HG02970 (cell line): Measurements from ENCODE around the gene MAP3K14.
"Not testable (repeated sequence)": the region's sequence is repeated elsewhere in the genome, so short reads cannot be mapped to it uniquely, and the experiment has no call there.

ENCODE experiments used
- ATAC-seq: cut with Tn5 transposase; IDR thresholded peaks from one replicate; pipeline ENCODE4 v1.9.1; 2021; ENCODE audit warnings: mild to moderate bottlenecking, moderate library complexity, moderate number of reproducible peaks; ENCODE audit not compliant: unreplicated experiment, low FRiP score

The MAP3K14 gene

DNA sequence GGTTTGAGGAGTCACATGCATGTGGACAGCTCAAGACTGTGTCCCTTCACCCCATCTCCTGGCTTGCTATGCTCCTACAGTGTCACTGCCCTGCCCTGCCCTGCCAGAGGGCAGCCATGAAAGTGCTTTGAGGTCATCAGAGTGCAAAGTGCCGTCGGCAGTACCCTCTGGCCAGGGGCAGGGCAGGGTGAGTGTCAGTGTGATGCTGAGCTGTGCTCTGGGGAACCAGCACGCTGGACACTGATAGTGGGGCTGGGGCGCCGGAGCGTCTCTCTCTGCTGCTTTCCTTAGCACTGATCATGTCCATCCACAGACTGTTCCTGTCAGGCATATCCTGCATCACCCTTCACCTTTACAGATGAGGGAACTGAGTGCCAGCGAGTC, 53.4 kb downstream of the MAP3K14 start:
- ATAC-seq: no peak

DNA sequence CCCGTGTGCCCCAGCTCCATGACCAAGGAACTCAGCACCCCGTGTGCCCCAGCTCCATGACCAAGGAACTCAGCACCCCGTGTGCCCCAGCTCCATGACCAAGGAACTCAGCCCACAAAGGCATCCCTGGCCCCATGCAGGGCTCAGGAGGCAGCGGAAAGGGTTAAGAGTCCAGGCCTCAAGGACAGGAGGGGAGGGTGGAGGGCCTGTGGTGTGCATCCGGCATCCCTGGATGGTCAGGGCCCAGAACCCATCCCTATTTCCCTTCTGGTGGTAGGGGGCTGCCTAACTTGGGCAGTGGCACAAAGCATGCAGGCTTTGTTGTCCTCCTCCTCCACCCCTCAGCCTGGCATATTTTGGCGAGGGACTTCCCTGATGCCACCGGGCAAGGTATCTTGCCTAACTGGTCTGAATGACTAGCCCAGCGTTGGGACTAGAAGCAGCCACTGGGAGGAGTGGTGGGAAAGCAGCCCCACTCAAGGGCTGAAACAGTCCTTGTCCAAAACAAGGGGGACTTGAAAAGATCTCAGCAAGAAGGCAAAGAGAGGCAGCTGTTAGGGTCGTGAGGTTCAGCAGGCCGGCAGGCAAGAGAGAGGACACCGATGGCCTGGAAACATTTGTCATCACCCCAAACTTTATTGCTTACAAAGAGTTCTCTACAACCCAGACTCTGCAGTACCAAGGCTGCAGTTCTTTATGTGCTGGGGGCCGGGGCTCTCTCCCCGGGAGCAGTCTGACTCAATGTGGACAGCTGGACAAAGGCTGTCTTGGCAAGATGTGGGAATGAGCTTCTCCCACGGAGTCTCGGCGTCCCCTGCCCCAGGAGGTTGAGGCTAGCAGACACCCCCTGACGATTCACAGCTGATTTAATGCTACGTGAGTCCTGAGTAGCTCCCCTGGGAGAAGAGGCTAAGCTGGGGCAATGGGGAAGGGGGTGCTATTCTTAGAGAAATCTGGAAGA, 54.0 kb downstream of the MAP3K14 start:
- no peak for ATAC-seq

- no peak for ATAC-seq
Measured at GRCh38 chr17:45261577-45262515, 55.0 kb downstream of the MAP3K14 start, which contains the start of gene SPATA32. SPATA32 (minus strand) TSS chr17:45262094; CDS start chr17:45262016, 78 bp downstream.

DNA sequence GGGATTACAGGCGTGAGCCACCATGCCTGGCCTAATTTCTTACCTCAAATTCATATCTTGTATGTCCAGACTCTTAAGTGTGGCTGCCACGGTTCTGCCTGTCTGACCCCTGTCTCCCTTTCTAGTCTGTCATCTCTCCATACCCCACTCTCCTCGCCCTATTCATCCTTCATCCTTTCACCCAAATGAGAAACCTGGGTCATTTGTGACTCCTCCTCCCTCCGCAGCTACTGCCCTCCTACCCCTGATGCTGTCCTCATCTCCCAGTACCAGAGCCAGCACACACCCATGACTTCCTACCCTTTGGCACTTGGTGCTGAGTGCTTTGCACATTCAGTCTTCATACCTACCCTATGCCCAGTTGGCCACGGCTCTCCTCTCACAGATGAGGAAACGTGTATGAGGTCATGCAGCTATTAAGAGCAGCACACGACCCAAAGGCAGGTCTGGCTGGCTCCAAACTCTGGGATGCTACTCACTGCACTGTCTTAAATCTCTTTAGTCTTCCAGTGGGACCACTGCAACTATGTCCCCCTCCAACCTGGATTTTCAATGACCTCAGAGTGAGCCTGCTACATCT, 56.5 kb downstream of the MAP3K14 start:
- ATAC-seq: no peak

- ATAC-seq: no peak
Measured at GRCh38 chr17:45258981-45259380, 57.8 kb downstream of the MAP3K14 start.

GRCh38 chr17:45257115-45257514, 59.7 kb downstream of the MAP3K14 start:
- no peak for ATAC-seq

DNA sequence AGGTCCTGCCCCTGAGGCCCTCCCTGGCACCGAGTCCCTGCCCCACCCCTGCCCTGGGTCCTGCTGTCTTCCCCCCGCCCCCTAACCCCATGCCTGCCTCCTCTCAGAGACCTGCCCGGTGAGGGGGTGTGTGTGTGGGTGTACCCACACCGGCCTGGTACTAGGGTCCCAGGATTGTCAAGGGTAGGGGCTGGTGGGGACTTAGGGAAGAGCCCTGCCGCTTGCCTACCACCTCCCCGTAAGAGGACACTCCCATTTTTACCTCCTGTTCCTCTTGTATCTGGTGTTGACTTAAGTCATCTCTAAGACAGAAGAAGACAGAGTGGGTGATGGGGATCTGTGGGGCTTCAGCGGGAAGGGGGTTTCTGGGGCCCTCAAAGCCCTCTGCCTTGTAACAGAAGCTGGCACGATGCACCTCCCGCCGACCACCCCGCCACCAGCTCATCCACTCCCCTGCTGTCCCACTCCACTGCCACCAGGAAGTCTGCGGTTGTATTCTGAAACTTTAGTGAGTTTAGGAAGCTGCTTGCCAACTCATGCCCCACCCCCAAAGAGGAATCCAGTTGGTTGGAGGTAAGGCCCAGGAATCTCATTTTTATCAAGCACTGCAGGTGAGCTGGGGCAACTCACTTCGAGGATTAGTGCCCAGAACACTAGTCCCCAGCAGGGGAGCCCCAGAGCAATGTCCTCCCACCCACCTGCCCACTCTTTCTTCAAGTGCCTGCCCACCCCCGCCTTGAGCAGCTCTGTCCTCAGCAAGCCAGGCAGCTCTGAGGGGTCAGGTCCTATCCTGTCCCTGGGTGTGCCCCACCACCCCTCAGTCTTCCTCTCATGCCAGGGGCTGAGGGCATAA, 60.5 kb downstream of the MAP3K14 start:
- ATAC-seq: no peak

GRCh38 chr17:45255358-45255757, 61.5 kb downstream of the MAP3K14 start:
- no peak for ATAC-seq

GRCh38 chr17:45253879-45254278, 62.9 kb downstream of the MAP3K14 start:
- no peak for ATAC-seq

- not testable (repeated sequence) for ATAC-seq
Measured at GRCh38 chr17:45253237-45253636, 63.6 kb downstream of the MAP3K14 start.

DNA sequence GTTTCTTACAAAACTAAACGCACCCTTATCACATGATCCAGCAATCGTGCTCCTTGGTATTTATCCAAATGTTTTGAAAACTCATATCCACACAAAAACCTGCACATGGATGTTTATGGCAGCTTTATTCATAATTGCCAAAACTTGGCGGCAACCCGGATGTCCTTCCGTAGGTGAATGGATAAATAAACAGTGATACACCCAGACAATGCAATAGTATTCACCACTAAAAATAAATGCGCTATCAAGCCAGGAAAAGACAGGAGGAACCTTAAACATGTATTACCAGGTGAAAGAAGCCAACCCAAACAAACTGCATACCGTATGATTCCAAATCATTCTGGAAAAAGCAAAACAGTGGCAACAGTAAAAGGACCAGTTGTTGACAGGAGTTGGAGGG, 64.9 kb downstream of the MAP3K14 start:
- no peak for ATAC-seq

DNA sequence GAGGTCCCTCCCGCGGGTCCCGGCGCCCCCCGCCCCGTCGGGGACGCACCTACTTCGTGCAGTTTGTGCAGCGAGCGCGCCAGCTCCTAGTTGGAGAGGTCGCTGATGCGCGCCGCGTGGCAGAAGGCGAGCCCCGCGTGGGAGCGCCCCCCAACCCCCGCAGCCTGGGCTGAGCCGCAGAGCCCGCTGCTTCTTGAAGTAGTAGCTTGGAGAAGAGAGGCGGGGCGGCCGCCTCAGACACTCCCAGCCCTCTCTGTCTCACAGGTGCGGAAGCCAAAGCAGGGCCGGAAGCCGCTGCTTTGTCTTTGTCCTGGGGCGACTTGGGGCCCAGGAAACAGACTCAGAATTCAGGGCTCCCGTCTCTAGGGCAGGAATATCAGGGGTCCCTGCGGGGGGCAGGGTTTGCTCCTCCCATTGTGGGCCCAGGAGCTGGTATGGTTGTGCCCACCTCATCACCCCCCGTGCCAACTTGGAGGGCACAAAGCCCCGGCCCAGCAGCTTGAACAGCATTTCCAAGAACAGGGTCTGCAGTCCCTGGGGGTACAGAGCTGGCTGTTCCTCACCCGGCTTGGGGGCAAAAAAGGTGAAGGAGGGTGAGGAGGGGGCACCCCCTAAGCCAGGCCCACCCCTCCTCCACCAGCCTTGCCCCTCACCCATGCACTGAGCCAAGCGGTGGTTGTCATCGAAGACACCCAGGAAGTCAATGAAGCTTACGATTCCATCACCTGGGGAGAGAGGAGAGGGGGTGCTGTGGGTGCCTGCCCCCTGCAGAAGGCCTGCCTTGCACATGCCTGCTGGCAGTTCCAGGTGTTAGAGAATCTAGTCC, 68.5 kb downstream of the MAP3K14 start:
- ATAC-seq: peak; percentile 33

DNA sequence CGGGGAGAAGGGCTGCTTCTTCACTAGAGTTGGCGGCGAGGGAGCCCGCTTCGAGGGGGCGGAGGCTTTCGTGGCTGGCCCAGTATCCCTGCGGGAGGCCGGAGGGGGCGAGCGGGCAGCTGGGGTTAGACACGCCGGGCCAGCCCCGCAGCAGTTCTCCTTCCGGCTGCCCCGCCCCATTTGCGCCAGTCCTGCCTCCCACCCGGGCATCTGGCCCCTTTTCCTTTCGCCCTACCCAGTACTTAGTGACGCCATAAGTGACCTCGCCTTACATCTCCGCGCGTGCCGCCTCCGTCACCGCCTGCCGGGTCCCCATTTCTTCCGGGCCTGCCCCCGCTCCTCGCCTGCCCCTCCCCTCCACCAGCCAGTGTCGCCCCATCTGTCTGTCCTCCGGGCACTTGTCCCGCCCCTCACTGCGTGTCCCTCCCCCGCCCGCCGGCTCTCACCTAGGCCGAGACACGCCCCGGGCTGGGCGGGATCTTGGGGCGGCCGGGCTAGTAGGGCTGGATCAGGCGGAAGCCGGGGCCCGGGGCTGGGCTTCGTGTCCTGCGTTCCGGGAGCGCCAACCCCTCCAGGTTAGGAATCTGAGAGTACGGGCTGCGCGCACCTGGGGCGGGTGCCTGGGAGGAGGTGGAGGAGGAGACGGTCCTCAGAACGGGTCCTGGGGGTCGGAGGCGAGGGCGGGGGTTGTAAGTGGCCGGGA, 69.2 kb downstream of the MAP3K14 start:
- peak; percentile 74 for ATAC-seq

DNA sequence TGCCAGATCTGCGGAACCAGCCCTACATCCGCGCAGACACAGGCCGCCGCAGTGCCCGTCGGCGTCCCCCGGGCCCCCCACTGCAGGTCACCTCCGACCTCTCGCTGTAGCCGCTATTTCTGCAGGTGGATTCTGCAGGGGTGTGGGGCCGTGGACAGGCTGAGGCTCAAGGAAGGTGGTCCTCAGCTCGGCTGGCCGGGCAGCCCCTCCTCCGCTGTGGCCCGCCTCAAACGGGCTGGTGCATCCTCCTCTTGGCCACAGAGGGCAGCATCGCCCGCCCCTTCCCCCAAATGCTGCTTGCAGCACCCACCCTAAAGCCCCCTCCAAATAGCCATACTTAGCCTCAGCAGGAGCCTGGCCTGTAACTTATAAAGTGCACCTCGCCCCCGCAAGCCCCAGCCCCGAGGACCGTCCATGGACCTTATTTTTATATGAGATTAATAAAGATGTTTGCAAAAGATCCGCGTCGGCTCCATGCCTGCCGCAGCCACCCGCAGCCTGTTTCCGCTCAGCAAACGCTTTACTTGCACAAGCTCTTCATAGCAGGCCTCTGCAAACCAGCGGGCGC, 69.9 kb downstream of the MAP3K14 start:
- no peak for ATAC-seq

DNA sequence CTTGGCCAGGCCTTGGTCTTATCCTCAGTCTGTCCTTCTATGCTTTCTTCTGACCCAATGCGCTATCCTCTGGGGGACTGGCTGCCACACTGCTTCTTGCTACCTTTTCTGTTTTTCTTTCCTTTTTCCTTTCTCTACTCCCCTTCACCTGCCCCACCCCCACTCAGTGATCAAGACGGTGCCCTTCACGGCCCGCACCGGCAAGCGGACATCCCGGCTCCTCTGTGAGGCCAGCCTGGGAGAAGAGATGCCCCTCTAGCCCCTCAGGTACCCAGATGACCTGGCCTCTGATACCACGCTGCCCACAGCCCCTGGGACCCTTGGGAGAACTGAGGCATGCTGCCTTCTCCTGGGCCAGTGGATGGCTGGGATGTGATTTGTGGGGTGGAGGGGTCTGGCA, 70.5 kb downstream of the MAP3K14 start:
- ATAC-seq: no peak

DNA sequence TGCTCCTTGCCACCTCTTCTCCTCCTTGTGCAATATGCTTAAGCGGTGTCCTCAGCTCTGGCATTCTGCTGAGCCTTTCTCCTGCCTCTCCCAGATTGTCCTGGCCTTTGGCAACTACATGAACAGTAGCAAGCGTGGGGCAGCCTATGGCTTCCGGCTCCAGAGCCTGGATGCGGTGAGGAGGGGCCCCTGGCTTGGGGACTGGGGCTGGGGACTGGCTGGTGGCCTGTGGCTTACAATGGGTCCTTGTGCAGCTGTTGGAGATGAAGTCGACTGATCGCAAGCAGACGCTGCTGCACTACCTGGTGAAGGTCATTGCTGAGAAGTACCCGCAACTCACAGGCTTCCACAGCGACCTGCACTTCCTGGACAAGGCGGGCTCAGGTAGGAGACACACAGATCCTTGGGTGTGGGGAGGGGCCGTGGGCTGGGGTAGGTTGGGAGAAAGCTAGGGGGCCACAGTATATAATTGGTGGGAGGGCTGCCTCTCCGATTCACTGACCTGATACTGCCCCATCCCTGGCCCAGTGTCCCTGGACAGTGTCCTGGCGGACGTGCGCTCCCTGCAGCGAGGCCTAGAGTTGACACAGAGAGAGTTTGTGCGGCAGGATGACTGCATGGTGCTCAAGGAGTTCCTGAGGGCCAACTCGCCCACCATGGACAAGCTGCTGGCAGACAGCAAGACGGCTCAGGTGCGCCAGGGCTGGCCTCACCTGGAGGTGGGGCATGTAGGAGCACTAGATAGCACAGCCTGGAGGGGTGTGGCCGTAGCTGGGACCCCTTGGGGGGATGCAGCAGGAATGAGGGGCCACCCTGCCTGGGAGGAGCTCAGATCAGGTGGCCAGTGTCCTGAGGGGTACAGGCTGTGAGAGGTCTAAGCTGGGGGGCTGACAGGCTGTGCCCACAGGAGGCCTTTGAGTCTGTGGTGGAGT, 71.8 kb downstream of the MAP3K14 start:
- ATAC-seq: no peak

DNA sequence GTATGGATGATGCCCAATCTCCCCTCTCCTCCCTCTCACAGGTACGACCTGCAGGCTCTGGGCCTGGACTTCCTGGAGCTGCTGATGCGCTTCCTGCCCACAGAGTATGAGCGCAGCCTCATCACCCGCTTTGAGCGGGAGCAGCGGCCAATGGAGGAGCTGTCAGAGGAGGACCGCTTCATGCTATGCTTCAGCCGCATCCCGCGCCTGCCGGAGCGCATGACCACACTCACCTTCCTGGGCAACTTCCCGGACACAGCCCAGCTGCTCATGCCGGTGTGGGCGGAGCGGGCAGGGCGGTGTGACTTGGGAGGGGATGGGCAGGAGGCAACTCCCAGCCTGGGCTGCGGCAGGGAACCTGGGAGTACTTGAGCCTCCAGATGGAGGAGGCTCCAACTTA, 73.1 kb downstream of the MAP3K14 start:
- no peak for ATAC-seq
